Measurements from ENCODE around the gene STRN.
A peak's percentile ranks its signal among the peaks of the same experiment; 100 is the strongest.
"Not testable (repeated sequence)": the region's sequence is repeated elsewhere in the genome, so short reads cannot be mapped to it uniquely, and the experiment has no call there.

STRN gene

DNA sequence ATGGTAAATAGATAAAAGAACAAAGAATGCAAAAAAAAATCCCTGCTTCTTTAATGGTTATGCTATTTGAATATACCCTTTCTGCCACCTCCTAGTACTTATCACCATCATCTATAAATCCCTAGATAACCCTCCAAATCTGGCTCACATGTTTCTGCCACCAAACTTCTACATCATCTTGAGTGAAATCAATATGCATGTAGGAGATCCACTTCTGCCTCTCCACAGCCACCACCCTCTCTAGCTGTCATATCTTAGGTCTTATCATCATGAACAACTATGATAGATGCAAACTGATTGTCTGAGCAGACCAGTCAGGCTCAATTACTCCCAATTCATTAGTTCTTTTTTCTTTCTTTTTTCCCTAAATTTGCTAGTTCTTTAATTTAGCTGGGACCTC lies 55.3 kb downstream of the STRN start:
- DNase-seq (ENCODE audit: low read depth), result no peak

DNA sequence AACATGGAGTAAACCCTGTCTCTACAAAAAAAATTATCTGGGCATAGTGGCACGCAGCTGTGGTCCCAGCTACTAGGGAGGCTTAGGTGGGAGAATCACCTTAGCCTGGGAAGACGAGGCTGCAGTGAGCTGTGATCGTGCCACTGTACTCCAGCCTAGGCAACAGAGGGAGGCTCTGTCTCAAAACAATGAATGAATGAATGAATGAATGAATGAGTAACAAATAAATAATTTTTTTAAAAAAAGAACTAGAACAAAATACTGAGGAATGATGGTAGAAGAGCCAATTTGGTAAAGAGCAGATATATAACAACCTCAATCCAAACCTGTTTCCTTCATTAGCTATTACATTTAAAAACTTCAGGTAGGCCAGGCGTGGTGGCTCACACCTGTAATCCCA lies 60.1 kb downstream of the STRN start:
- no peak for DNase-seq (ENCODE audit: low read depth)

DNA sequence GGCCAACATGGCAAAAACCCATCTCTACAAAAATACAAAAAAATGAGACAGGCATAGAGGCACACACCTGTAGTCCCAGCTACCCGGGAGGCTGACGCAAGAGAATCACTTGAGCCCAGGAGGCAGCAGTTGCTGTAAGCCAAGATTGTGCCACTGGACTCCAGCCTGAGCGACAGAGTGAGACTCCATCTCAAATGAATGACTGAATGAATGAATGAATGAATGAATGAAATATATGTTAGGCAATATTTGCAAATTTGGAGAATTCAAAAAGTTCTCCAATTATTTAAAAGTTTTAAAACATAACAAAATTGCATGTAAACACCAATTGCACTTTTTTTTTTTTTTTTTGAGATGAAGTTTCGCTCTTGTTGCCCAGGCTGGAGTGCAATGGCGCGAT lies 61.7 kb downstream of the STRN start:
- DNase-seq (ENCODE audit: low read depth), result no peak

DNA sequence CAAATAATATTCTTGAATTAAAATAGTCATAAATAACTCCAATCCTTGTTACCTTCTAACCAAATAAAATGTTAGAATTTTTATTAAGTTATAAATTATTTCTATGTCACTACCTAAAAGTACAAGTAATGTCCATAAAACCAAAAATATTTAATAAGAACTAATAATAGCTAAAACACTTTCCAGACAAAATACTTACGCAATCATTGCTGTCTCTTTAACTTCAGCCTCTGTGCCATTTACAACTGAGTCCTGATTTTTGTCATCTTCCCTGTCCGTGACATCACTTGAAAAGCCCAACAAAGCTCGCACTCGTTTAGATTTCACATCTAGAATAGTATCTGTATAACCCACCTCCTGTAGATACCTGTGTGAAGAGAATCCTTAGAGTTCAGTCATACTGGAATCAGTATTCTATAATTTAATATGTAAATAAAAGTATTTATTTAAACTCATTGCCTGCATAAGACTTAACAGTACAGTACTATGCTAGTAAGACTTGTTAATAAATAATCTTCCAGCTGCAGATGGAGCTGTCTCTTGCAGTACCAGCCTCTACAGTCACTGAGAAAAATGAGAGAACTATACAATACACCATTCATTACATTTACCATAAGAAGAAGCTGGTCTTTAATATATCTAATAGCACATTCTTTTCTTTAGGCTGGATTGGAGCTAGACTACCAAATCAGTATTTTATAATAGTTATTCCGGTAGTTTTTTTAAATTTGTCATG lies 63.8 kb downstream of the STRN start:
- DNase-seq (ENCODE audit: low read depth), result no peak

DNA sequence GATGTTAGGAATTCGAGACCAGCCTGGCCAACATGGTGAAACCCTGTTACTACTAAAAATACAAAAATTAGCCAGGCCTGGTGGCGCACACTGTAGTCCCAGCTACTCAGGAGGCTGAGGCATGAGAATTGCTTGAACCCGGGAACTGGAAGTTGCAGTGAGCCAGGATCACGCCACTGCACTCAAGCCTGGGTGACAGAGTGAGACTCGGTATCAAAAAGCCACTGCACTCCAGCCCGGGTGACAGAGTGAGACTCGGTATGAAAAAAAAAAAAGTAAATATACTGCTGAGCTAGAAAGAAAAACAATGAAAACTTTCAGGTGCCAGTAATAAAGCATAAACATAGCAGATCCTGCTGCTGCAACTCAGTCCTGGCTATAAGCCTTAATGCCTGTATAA lies 73.5 kb downstream of the STRN start:
- DNase-seq (ENCODE audit: low read depth), result no peak

DNA sequence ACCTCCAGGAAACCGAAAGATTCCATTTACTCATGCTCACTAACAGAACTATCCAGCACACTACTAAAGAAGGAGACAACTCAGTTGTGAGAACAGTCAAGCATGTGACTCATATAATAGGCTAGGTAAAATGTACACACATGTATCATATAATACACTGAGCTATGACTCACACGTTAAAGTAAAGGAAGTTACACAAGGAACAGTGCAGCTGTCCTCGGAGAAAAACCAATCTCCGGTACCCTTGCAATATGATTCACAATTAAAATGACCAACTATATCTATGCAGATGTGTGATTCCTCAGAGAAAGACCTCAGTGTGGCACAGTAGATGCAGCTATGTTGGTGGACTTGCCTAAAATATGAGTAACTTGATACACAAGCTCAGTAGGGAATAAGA lies 76.5 kb downstream of the STRN start:
- DNase-seq (ENCODE audit: low read depth), result peak; percentile 79

DNA sequence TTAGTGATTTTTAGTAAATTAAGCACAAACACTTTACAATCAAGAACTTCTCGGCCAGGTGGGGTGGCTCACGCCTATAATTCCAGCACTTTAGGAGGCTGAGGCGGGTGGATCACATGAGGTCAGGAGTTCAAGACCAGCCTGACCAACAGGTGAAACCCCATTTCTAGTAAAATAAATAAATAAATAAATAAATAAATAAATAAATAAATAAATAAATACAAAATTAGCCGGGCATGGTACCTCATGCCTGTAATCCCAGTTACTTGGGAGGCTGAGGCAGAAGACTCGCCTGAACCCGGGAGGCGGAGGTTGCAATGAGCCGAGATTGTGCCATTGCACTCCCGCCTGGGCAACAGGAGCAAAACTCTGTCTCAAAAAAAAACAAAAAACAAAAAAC lies 79.2 kb downstream of the STRN start:
- DNase-seq (ENCODE audit: low read depth), result not testable (repeated sequence)

DNA sequence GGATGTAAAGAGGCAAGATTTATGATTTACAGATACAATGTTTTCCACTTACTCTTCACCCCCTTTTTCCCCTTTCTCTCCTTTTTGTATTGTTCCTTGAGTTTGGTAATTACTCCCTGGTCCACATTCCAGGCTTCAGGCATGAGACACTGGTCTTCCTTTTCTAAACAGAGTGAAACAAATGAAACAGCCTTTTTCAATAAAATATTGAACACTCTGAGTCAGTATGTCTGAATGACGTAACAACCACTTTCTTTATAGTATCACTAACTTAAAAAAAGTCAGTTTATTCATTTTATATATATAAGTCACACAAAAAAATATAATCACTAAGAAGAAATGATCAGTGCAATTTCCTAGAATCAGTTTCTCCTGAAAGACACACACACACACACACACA lies 79.7 kb downstream of the STRN start:
- no peak for DNase-seq (ENCODE audit: low read depth)

DNA sequence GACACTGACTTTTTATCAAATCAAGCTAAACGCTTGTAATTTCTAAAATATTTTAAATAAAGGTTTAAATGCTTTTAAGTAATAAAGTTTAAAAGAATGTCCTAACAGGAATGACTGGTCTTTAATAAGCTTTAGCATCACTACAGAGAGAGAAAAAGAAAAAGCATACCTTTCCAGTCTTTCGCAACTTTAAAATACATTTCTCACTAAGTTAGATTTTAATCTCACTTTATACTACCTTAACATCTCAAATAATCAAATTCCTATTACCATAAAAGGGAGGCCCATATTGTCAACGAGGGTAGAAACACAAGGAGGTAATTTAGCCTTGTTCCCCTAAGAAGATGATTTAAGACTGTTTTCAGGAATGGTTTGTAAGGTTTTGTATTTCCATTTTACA lies 80.7 kb downstream of the STRN start:
- no peak for DNase-seq (ENCODE audit: low read depth)

DNA sequence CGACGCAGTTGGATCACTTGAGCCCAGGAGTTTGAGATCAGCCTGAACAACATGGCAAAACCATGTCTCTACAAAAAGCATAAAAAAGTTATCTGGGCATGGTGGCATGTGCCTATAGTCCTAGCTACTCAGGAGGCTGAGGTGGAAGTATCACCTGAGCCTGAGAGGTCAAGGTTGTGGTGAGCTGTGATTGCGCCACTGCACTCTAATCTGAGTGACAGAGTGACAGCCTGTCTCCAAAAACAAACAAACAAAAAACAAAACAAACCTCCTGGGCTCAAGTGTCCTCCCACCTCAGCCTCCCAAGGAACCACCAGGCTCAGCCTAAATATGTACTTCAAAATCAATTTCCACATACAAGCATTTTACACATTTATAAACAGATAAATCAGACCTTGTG lies 83.8 kb downstream of the STRN start:
- no peak for DNase-seq (ENCODE audit: low read depth)

DNA sequence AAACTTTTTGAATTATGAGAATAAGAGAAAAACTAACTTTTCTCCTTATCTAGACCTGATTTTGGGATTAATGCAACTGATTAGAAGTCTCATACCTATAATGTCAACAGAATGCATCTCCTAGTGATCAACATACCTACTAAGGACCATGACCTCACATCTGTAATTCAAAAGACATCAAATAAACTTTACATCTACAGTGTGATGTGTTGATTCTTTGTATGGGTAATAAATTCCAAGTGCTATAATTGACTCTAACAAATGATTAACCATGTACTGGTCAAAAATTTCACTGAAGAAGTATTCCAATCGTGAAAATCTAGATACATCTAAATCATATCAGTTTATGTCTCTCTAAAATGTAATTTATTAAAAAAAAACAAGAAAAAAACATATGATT lies 84.5 kb downstream of the STRN start:
- no peak for DNase-seq (ENCODE audit: low read depth)

DNA sequence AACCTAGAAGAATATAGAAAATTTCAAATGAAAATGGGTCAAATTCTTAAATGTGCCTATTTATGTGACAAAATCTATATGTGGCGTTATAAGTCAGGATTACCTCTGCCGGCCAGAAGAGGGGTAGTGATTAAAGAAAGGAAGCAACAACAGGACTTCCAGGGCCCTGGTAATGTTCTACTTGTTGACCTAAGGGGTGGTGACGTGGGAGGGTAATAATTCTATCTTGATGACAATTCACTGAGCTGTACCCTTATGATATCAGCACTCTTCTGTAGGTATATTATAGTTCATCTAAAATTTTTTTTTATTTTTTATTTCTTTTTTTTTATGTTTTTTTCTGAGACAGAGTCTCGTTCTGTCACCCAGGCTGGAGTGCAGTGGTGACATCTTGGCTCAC lies 87.9 kb downstream of the STRN start:
- no peak for DNase-seq (ENCODE audit: low read depth)

DNA sequence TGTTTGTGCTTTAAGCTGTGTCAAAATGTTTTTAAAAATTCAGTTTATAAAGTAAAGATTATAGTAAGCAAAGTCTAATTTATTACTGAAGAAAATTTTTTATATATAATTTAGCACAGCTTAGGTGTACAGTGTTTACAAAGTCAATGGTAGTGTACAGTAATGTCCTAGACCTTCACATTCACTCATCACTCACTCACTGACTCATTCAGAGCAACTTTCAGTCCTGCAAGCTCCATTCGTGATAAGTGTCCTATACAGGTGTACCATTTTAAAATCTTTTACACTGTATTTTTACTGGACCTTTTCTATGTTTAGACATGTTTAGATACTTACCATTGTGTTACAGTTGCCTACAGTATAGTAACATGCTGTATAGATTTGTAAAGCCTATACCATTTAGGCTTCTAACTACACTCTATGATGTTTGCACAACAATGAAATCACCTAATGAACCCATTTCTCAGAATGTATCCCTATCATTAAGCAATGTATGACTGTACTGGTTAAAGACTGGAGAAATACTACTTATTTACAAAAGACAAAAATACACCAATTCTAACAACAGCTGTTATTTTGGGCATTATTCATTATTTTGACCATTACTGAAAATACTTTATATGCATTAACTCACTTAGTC lies 95.1 kb downstream of the STRN start:
- DNase-seq (ENCODE audit: low read depth), result no peak

DNA sequence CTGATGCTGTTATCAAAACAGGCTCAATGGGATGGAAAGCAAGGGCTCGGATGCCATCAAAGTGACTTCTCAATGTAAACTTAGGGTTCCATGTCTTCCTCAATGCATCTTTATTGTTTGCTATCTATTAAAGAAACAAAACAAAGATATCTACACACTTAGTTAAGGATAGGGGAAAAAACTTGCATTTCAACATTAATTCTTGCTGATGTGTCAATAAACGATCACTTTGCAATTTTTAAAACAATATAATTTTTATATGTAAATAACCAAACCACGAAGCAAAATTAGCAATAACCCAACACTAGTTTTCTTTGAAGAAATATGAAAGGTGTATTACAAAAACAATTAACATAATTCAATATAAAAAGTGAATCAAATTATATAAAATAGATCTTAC lies 96.7 kb downstream of the STRN start:
- DNase-seq (ENCODE audit: low read depth), result no peak

DNA sequence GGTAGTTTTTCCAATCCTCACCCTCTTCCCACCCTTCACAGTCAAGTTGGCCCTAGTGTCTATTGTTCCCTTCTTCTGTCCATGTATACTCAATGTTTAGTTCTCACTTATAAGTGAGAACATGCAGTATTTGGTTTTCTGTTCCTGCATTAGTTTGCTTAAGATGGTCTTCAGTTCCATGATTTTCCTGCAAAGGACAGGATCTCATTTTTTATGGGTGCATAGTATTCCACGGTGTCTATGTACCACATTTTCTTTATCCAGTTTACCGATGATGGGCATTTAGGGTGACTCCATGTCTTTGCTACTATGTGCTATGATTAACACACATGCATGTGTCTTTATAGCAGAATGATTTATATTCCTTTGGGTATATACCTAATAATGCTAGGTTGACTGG lies 104.4 kb downstream of the STRN start:
- no peak for DNase-seq (ENCODE audit: low read depth)

DNA sequence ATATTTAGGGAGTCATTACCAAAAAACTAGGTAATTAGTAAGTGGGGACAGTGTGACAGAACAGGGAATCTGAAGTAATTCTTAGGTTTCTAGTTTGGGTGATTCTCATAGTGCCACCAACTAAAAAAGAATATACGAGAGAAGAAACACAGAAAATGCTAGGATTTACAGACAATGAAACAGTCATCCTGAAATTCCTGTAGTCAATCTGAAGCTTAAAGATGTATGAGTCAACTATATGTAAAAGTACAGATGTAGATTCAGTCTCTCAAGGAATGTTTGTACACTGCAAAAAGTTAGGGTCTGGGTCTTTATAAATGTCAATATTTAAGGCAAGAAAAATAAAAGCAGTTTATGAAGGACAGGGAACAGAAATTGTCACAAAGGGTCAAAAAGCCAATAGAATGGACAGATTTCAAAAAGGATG lies 107.0 kb downstream of the STRN start:
- no peak for DNase-seq (ENCODE audit: low read depth)

DNA sequence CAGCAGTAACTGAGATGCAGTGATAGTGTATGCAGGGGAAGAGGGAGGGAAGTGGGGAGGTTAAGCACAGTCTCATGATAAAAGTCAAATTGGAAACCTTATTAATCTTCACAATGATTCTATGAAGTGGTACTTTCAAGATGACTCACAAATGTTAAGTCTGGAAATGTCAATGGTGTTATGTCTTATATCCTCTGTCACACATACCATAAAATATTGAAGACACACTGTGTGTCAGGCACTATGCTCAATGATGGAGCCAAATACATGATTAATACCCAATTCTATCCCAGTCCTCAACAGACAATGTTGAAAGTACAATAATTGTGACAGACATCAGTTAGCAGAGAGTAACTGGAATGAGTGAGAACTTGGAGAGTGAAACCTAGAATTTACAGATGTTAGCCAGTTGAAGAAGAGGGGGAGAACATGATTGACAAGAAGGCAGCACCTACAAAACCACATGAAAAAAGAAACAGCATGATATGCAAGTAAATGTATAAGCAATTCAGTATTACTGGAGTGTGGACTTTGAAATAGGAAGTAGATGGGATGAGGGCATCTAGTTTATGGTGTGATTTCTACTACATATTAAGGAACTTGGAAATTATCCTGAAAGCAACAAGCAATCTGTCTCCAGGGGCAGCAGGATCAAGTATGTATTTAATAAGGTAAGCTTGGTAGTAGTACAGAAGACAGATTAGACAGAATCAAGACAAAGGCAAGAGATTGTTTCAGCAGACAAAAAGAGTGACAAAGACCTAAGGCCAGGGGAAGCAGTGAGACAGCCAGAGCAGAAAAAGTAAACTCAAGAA lies 107.6 kb downstream of the STRN start:
- DNase-seq (ENCODE audit: low read depth), result no peak

DNA sequence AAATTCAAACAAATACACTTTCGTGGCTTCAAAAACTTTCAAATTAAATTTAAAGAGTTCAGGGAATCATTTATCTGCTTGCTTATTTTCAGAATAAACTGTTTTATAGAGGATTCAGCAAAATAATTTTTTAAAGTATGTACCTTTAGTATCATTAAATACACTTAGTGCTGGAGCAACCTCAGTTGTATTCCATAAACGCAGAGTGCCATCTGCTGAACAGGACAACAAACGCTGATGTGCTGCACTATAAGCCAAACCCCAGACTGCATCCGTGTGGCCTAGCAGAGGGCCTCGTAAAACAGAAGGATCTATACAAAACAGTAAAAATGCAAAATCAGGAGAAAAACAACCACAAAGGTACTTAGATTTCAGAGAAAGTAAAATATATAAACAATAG lies 108.6 kb downstream of the STRN start:
- no peak for DNase-seq (ENCODE audit: low read depth)

DNA sequence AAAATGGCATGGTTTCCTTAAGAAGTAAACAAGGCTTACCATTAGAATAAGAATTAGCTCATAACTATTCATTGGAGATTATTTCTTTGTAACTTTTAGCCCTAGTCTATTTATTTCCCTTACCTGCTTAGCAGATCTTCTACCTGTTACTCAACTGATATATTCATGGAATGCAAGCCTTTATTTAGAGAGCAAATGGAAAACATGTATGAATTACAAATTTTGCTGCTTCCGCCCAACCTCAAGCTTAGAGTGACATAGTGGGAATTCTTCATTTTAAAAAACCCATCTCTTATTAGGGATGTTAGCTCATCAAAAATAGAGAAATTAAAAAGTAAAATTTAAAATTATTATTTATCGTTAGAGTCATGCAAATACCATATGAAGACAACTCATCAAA lies 110.9 kb downstream of the STRN start:
- no peak for DNase-seq (ENCODE audit: low read depth)

DNA sequence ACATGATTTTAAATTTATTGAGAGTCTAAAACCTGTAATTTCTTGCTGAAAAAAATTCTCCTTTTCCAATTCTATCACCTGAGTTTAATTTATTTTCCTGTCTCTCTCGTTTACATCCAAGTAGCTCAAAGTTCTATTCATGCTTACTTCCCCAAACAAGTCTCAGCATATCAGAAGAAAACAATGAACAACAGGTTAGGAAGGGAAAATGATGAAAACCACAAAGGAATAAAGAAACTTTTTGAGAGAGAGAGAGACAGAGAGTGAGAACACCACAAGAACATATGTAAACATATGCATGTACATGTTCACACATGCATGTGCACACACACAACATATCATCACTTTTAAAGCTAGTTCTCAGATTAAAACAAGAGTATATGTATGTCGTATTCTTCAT lies 112.1 kb downstream of the STRN start:
- no peak for DNase-seq (ENCODE audit: low read depth)

DNA sequence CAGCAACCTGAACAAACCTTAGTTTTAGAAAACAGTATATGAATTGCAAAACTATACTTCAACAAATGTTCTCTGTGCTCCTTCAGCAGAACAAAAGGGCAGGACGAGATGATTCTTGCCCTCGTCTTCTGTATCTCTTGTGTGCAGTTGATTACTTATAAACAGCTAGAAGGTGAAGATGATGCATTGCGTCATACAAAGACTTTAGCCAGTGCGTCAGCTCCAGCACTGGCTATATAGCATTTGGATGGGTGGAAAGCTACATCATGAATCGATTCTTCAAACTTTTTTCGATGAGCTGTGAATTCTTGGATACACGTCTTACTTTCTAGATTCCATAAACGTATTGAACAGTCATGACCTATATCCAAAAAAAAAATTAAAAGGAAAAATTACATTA lies 117.1 kb downstream of the STRN start:
- DNase-seq (ENCODE audit: low read depth), result no peak

DNA sequence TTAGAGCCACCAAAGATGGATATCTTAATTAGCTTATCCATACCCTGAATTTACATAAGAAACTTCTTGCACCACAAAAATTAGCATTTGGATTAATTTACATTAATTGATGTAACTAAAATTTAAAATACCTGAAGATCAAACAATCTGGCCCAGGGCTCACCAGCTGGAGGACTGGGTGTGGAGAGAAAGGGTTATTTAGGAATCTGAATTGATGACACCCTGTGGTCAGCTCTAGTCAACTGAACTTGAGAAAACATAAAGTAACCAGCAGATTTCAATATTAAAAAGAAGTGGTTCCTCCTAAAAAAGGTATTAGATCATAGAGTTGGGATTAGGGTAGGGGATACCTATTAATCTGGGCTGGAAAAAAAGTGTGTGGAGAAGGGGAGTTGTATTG lies 122.5 kb downstream of the STRN start:
- no peak for DNase-seq (ENCODE audit: low read depth)

DNA sequence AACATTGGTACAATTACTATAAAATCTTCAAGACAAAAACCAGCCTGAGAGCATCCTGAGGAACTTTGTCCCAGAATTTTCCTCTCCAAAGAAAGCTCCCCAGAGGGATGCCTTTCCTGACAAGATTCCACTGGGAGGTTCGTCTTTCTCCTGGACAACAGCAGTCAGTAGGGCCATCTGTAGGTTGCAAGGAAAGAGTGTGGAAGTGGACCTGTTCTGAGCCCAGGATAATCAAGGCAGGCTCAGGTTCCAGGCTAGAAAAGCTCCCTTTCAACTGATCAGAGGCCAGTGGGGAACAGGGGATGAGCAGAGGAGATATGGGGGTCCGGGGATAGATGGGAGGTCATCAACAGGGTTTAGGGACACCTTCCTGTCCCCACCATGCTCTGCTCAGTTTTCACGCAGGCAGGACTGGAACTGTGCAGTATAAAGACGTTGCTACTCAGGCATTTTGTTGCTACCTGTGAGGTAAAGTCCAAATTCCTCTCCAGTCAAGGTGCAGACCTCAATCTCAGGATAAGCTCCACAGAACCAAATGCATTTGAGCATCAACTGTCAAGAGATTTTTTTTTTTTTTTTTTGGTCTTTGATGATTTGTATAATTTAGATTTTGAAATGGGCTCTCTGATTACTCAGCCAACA lies 126.2 kb downstream of the STRN start:
- no peak for DNase-seq (ENCODE audit: low read depth)
